Left ventricle myocardium inferior (tissue), 1 donor: Measurements from ENCODE around the gene C4orf46. TPM values are rescaled to one million over a fixed set of nuclear protein-coding genes. Genes with fewer than 3 reads are reported as not detected.

Experiments
- DNase-seq: peaks from one replicate; pipeline ENCODE4 v3.0.0-alpha.2; 2020
- H3K27ac ChIP-seq: fragments of 200-600 bp; replicated peaks from 2 replicates; pipeline ENCODE4 v1.8.0; 2021
- H3K27me3 ChIP-seq: fragments of 200-600 bp; 2 replicates; pipeline ENCODE4 v1.8.0; 2021; ENCODE audit warnings: low read depth
- H3K36me3 ChIP-seq: fragments of 200-600 bp; 2 replicates; pipeline ENCODE4 v1.8.0; 2021
- H3K4me1 ChIP-seq: fragments of 200-600 bp; 2 replicates; pipeline ENCODE4 v1.8.0; 2021
- H3K4me3 ChIP-seq: fragments of 200-600 bp; 2 replicates; pipeline ENCODE4 v1.8.0; 2021; ENCODE audit warnings: mild to moderate bottlenecking, moderate library complexity
- H3K9me3 ChIP-seq: fragments of 200-600 bp; replicated peaks from 2 replicates; pipeline ENCODE4 v1.8.0; 2021
- intact Hi-C: fragments of 100-400 bp; cut with micrococcal nuclease; formaldehyde crosslinking; loops from one replicate; pipeline ENCODE4 v1.11.0; 2022
- total RNA-seq: library from RNA; stranded (reverse); fragmentation: NEBNext Ultra II Directional; extraction: Animal tissue kit (Norgen Biotek cat#: 25700); gene quantifications from one replicate; pipeline ENCODE4 v1.2.1, GENCODE V29; 2021
- TF ChIP-seq, protein P1 (sequence below): fragments of 200-600 bp; IDR thresholded peaks from 2 replicates; pipeline ENCODE4 v1.8.0; 2021; ENCODE audit warnings: antibody characterized with exemption, mild to moderate bottlenecking, borderline replicate concordance
- donor health status: DM: no; HTN: yes; CAD: no; lungs with severe emphysema.

Gene C4orf46
- total RNA-seq, 1 donor from 2014 or later: 3.4 TPM

DNA sequence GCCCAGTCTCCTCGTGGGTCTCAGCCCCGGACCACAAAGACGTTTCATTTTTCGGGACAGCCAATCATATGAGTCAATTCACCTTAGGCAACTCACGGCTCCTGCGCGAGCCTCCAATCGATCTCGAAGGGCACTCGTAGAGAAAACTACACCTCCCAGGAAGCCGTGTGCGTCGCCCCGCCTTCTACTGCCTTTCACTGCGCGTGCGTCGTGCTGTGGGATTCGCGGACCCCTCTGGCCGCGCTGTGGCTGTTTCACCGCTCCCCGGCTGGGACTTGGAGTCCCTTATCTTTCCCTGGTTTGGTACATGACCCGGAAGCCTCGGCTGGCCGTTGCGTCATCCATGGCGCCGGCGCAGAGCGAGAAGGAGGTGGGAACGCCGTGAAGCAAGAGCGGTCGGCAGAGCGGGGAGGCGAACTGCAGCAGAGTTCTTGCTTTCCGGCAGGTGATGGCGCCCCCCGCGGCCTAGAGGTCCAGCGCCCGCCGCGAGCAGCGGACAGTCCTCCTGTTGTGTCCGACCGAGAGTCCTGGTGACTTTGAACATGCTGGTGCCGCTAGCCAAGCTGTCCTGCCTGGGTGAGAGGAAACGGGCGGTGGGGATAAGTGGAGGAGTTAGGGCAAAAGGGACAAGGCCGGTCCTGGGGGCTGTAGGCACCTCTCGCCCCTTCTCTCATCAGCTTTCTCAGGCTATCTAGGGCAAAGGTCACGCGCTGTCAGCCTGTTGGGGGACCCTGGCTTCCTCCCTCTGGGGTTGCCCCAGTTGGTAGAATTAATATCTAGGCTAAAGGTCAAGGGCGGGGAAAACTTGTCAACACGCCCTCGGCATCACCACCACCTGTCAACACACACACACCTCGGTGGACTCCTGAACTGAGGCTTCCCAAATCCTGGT lies 474 bp upstream of the C4orf46 start, which contains the start of gene ETFDH:
TSS of gene ETFDH (plus strand) at position 382 of the 892 bp plus-strand sequence. CDS start at position 543, 161 bp downstream.
- peaks cover 65% of the 10 kb centered on the region for H3K4me1 ChIP-seq
- peak within 1 kb of the TSS; percentile 99 for H3K27ac ChIP-seq
- H3K4me3 ChIP-seq: peak within 1 kb of the TSS; percentile 91
- DNase-seq: peak; percentile 99
- no peaks in the 10 kb centered on the region for H3K9me3 ChIP-seq
- no peaks in the 10 kb centered on the region for H3K36me3 ChIP-seq
- intact Hi-C loops: no loop called here
- no peaks in the 10 kb centered on the region for H3K27me3 ChIP-seq
- TF ChIP-seq, protein P1, sequence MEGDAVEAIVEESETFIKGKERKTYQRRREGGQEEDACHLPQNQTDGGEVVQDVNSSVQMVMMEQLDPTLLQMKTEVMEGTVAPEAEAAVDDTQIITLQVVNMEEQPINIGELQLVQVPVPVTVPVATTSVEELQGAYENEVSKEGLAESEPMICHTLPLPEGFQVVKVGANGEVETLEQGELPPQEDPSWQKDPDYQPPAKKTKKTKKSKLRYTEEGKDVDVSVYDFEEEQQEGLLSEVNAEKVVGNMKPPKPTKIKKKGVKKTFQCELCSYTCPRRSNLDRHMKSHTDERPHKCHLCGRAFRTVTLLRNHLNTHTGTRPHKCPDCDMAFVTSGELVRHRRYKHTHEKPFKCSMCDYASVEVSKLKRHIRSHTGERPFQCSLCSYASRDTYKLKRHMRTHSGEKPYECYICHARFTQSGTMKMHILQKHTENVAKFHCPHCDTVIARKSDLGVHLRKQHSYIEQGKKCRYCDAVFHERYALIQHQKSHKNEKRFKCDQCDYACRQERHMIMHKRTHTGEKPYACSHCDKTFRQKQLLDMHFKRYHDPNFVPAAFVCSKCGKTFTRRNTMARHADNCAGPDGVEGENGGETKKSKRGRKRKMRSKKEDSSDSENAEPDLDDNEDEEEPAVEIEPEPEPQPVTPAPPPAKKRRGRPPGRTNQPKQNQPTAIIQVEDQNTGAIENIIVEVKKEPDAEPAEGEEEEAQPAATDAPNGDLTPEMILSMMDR: peak; percentile 75

DNA sequence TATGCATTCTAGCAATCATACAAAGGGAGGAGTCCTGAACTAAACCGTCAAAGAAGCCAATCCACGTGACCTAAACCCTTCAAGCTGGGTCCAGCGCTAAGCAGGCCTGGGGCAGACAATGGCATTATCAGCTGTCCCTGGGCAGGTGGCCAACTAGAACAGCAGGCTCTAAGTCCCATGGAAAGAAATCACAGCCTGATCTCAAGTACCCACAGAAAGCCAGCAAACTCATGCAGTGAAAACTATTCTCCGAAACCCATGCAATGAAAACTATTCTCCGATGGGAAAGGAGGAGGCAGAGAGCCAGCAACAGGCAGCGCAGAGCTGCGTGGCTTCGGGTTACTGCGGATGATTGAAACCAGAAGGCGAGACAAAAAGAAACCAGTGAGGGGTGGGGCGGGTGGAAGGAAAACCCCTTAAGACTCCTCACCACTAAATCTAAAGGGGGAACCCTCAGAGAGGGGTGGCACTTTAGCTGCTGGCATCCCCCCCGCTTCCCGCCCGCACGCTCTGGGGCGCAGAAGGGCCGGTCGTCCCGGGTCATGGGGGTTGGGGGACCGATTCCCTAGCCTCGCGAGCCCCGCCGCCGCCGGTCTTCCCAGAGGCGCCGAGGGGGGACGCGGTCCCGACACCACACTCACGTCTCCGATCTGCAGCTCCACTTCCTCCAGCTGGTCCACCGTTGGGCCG lies 567 bp downstream of the C4orf46 start:
- Histone ChIP-seq H3K27ac (peak overlapping the region; percentile 99), H3K27me3 (no peaks in the 10 kb centered on the region), H3K36me3 (no peaks in the 10 kb centered on the region), H3K9me3 (no peaks in the 10 kb centered on the region), H3K4me3 (peak overlapping the region; percentile 91), H3K4me1 (peaks cover 61% of the 10 kb centered on the region)
- peak; percentile 77 for DNase-seq
- intact Hi-C loops: no loop called here
- TF ChIP-seq, protein P1: no peak

DNA sequence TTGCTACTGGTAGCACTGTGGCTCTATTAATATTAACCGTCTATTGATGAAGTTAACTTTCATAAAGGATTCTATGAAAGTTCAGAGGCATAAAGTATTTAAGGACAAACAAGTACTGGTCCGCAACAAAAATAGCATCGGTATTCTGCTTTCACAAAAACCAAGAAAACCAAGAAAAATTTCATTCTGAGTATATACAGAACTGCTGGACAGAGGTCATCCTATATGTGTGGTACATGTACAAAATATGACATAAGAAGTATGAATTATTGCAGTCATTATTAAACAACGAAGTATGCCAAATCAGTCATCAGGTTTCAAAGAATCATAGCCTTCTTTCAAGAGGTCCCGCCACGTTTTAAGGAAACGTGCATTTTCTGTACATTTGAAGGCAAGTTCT lies 2.4 kb downstream of the C4orf46 start:
- no peak overlapping the region for H3K4me3 ChIP-seq
- intact Hi-C loops: no loop called here

DNA sequence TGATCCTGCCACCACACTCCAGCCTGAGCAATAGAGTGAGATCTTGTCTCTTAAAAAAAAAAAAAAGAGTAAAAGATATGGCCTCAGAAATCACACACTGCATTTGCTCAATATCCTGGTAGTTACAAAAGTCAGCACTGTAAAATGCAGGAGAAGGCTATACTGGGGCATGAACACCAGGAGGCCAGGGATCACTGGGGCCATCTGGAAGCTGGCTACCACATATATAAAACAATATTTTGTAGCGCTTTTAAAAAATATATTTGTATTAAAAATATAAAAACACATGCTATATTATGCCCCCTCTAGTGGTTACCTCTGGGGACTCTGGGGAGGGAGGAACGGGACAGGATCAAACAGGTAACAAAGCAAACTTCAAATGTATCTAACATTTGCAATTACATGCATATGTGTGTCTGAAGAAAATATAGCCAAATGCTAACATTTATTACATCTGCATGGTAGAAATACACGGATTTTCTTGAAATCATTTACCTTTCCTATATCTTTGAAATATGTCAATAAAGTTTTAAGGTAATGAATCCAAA lies 4.0 kb downstream of the C4orf46 start:
- H3K4me1 ChIP-seq: peaks cover 28% of the 10 kb centered on the region
- H3K27ac ChIP-seq: no peak overlapping the region
- H3K9me3 ChIP-seq: no peaks in the 10 kb centered on the region
- H3K27me3 ChIP-seq: no peaks in the 10 kb centered on the region
- H3K4me3 ChIP-seq: no peak overlapping the region
- TF ChIP-seq, protein P1: peak; percentile 49
- intact Hi-C loops: no loop called here
- no peaks in the 10 kb centered on the region for H3K36me3 ChIP-seq
- DNase-seq: no peak

More for the DNA sequence above, 2.4 kb downstream of the C4orf46 start:
- no peaks in the 10 kb centered on the region for H3K36me3 ChIP-seq
- H3K4me1 ChIP-seq: peaks cover 44% of the 10 kb centered on the region
- H3K27me3 ChIP-seq: no peaks in the 10 kb centered on the region
- DNase-seq: no peak
- H3K9me3 ChIP-seq: no peaks in the 10 kb centered on the region
- no peak overlapping the region for H3K27ac ChIP-seq
- TF ChIP-seq, protein P1: no peak

DNA sequence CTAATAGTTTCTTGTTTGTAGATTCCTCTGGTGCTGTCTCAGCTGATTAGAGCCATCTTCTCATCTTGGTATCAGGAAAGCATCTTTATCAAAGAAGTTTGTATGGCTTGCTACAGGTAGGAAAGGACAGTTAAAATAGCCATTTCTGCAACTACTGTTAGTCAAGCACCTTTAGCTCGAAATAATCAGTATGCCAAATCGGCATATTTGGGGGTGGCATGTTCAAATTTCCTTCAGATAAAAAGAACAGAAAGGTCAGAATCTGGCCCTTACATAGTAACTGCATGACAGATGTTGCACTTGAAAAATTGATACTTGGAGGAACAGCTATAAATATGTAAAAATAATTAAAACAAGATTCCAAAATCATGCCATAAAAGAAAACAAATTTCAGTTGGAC lies 4.8 kb downstream of the C4orf46 start:
- intact Hi-C loops: no loop called here
- Histone ChIP-seq H3K36me3 (no peaks in the 10 kb centered on the region), H3K9me3 (no peaks in the 10 kb centered on the region), H3K4me3 (no peak overlapping the region), H3K27me3 (no peaks in the 10 kb centered on the region), H3K27ac (no peak overlapping the region), H3K4me1 (peaks cover 23% of the 10 kb centered on the region)
- TF ChIP-seq, protein P1: no peak
- DNase-seq: no peak
